SHP77 (cell line): ENCODE measurements around the gene NEO1.
"Not testable (repeated sequence)": the region's sequence is repeated elsewhere in the genome, so short reads cannot be mapped to it uniquely, and the experiment has no call there.

ENCODE experiments used
- DNase-seq, 2 experiments: peaks; one replicate each; lab custom pipeline; 2025; lab: John Stamatoyannopoulos, UW

NEO1 gene

GRCh38 chr15:73142802-73143762 is 90.8 kb downstream of the NEO1 start:
- DNase-seq = no peak

- DNase-seq = no peak
Observed at GRCh38 chr15:73143763-73144155, 91.5 kb downstream of the NEO1 start.

- DNase-seq = no peak
Observed at GRCh38 chr15:73146419-73146818, 94.2 kb downstream of the NEO1 start.

- DNase-seq = no peak
Observed at GRCh38 chr15:73150831-73151230, 98.6 kb downstream of the NEO1 start.

- DNase-seq = no peak
Observed at GRCh38 chr15:73153024-73153423, 100.8 kb downstream of the NEO1 start.

GRCh38 chr15:73153447-73153846 is 101.2 kb downstream of the NEO1 start:
- DNase-seq = no peak

- DNase-seq = no peak
Observed at GRCh38 chr15:73156431-73157191, 104.3 kb downstream of the NEO1 start.

GRCh38 chr15:73161546-73161945 is 109.3 kb downstream of the NEO1 start:
- no peak for DNase-seq

- DNase-seq = no peak
Observed at GRCh38 chr15:73165435-73165834, 113.2 kb downstream of the NEO1 start.

GRCh38 chr15:73165844-73166243 is 113.6 kb downstream of the NEO1 start:
- DNase-seq = no peak

GRCh38 chr15:73166711-73167110 is 114.4 kb downstream of the NEO1 start:
- DNase-seq = not testable (repeated sequence)

- DNase-seq = no peak
Observed at GRCh38 chr15:73168487-73168886, 116.2 kb downstream of the NEO1 start.

- DNase-seq = no peak
Observed at GRCh38 chr15:73171711-73172110, 119.4 kb downstream of the NEO1 start.

- no peak for DNase-seq
Observed at GRCh38 chr15:73172508-73172907, 120.2 kb downstream of the NEO1 start.

- DNase-seq = no peak
Observed at GRCh38 chr15:73174171-73174570, 121.9 kb downstream of the NEO1 start.

- DNase-seq = no peak
Observed at GRCh38 chr15:73175382-73175781, 123.1 kb downstream of the NEO1 start.

- no peak for DNase-seq
Observed at GRCh38 chr15:73176598-73176997, 124.3 kb downstream of the NEO1 start.

- no peak for DNase-seq
Observed at GRCh38 chr15:73183071-73183470, 130.8 kb downstream of the NEO1 start.

- DNase-seq = no peak
Observed at GRCh38 chr15:73190189-73190601, 137.9 kb downstream of the NEO1 start.

GRCh38 chr15:73195166-73195565 is 142.9 kb downstream of the NEO1 start:
- DNase-seq = no peak

GRCh38 chr15:73196113-73196512 is 143.8 kb downstream of the NEO1 start:
- DNase-seq = no peak

GRCh38 chr15:73200339-73200738 is 148.1 kb downstream of the NEO1 start:
- DNase-seq = no peak

GRCh38 chr15:73210630-73211029 is 158.4 kb downstream of the NEO1 start:
- DNase-seq = no peak
